ENCODE measurements around the gene C16orf78.

The C16orf78 gene

GRCh38 chr16:49369651-49370611 is 3.7 kb upstream of the C16orf78 start:
- H3K27me3 ChIP-seq (ENCODE audit: insufficient read depth, low read length) = no peaks in the 10 kb centered on the region
- H3K36me3 ChIP-seq (ENCODE audit: insufficient read depth, low read depth, low read length) = no peaks in the 10 kb centered on the region
- no peak overlapping the region for H3K4me3 ChIP-seq (ENCODE audit: low read length)
- no peak overlapping the region for H3K9ac ChIP-seq (ENCODE audit: low read depth, low read length)
- H3K27ac ChIP-seq (ENCODE audit: low read length) = no peak overlapping the region
- peaks cover 21% of the 10 kb centered on the region for H3K4me1 ChIP-seq (ENCODE audit: insufficient read depth, low read length)
- no peaks in the 10 kb centered on the region for H3K9me3 ChIP-seq (ENCODE audit: insufficient read depth, low read depth, low read length)

GRCh38 chr16:49376206-49376605 is 2.6 kb downstream of the C16orf78 start:
- Histone ChIP-seq H3K4me1 (ENCODE audit: insufficient read depth, low read length) (no peaks in the 10 kb centered on the region; the same call in 1 of the 2 replicates), H3K9ac (ENCODE audit: low read depth, low read length) (no peak overlapping the region), H3K27ac (ENCODE audit: low read length) (no peak overlapping the region), H3K9me3 (ENCODE audit: insufficient read depth, low read depth, low read length) (no peaks in the 10 kb centered on the region), H3K4me3 (ENCODE audit: low read length) (no peak overlapping the region), H3K27me3 (ENCODE audit: insufficient read depth, low read length) (peaks cover 7% of the 10 kb centered on the region; the same call in 1 of the 2 replicates), H3K36me3 (ENCODE audit: insufficient read depth, low read depth, low read length) (no peaks in the 10 kb centered on the region)

GRCh38 chr16:49377196-49377755 is 3.7 kb downstream of the C16orf78 start:
- Histone ChIP-seq H3K4me1 (ENCODE audit: insufficient read depth, low read length) (no peaks in the 10 kb centered on the region; the same call in 1 of the 2 replicates), H3K36me3 (ENCODE audit: insufficient read depth, low read depth, low read length) (no peaks in the 10 kb centered on the region), H3K4me3 (ENCODE audit: low read length) (no peak overlapping the region), H3K27ac (ENCODE audit: low read length) (no peak overlapping the region), H3K9me3 (ENCODE audit: insufficient read depth, low read depth, low read length) (no peaks in the 10 kb centered on the region), H3K9ac (ENCODE audit: low read depth, low read length) (no peak overlapping the region), H3K27me3 (ENCODE audit: insufficient read depth, low read length) (peaks cover 7% of the 10 kb centered on the region; the same call in 1 of the 2 replicates)

GRCh38 chr16:49378238-49378637 is 4.6 kb downstream of the C16orf78 start:
- Histone ChIP-seq H3K4me3 (ENCODE audit: low read length) (no peak overlapping the region), H3K9me3 (ENCODE audit: insufficient read depth, low read depth, low read length) (no peaks in the 10 kb centered on the region), H3K36me3 (ENCODE audit: insufficient read depth, low read depth, low read length) (no peaks in the 10 kb centered on the region), H3K27me3 (ENCODE audit: insufficient read depth, low read length) (peaks cover 7% of the 10 kb centered on the region; the same call in 1 of the 2 replicates), H3K27ac (ENCODE audit: low read length) (no peak overlapping the region), H3K4me1 (ENCODE audit: insufficient read depth, low read length) (no peaks in the 10 kb centered on the region; the same call in 1 of the 2 replicates), H3K9ac (ENCODE audit: low read depth, low read length) (no peak overlapping the region)

DNA sequence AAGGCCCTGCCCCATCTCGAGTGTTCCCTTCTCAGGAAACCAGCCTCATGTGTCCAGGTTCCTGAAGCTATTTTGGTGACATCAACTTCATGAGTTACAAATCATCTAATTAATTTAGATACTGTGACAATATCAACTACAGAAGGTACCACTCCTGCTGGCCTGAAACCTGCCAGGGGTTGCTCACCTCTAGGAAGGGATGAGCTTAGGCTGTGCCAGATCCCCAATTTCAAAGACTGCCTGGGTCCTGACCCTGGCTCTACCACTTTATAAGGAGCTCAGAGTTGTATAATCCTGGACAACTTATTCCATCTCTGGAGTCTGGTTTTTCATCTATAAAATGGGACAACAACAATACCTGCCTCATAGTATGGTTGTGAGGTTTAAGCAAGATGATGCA is 5.2 kb downstream of the C16orf78 start:
- no peak overlapping the region for H3K27ac ChIP-seq (ENCODE audit: low read length)
- no peak overlapping the region for H3K9ac ChIP-seq (ENCODE audit: low read depth, low read length)
- H3K4me3 ChIP-seq (ENCODE audit: low read length) = no peak overlapping the region
- no peaks in the 10 kb centered on the region for H3K9me3 ChIP-seq (ENCODE audit: insufficient read depth, low read depth, low read length)
- no peaks in the 10 kb centered on the region for H3K36me3 ChIP-seq (ENCODE audit: insufficient read depth, low read depth, low read length)
- peaks cover 7% of the 10 kb centered on the region; the same call in 1 of the 2 replicates for H3K27me3 ChIP-seq (ENCODE audit: insufficient read depth, low read length)
- no peaks in the 10 kb centered on the region; the same call in 1 of the 2 replicates for H3K4me1 ChIP-seq (ENCODE audit: insufficient read depth, low read length)

GRCh38 chr16:49382916-49383315 is 9.3 kb downstream of the C16orf78 start:
- Histone ChIP-seq H3K36me3 (ENCODE audit: insufficient read depth, low read depth, low read length) (no peaks in the 10 kb centered on the region), H3K4me3 (ENCODE audit: low read length) (no peak overlapping the region), H3K9me3 (ENCODE audit: insufficient read depth, low read depth, low read length) (no peaks in the 10 kb centered on the region), H3K27ac (ENCODE audit: low read length) (no peak overlapping the region), H3K4me1 (ENCODE audit: insufficient read depth, low read length) (no peaks in the 10 kb centered on the region), H3K27me3 (ENCODE audit: insufficient read depth, low read length) (peaks cover 1% of the 10 kb centered on the region; the same call in 1 of the 2 replicates), H3K9ac (ENCODE audit: low read depth, low read length) (no peak overlapping the region)

DNA sequence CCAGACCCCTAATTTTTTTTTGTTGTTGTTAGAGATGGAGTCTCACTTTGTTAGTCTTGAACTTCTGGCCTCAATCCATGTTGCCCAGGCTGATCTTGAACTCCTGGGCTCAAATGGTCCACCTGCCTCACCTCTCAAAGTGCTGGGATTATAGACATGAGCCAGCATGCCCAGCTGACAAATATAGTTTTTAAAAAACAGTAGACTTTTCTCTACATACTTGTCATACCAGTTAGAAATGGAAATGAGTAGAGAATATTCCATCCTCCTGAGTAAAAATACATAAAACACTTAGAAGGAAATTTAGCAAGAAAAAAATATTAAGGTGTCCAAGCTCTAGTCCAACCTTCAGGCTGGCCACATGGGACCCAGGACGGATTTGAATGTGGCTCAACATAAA is 21.4 kb downstream of the C16orf78 start:
- Histone ChIP-seq H3K27ac (ENCODE audit: low read length) (no peak overlapping the region), H3K27me3 (ENCODE audit: insufficient read depth, low read length) (no peaks in the 10 kb centered on the region), H3K9me3 (ENCODE audit: insufficient read depth, low read depth, low read length) (no peaks in the 10 kb centered on the region), H3K9ac (ENCODE audit: low read depth, low read length) (no peak overlapping the region), H3K4me3 (ENCODE audit: low read length) (no peak overlapping the region), H3K36me3 (ENCODE audit: insufficient read depth, low read depth, low read length) (no peaks in the 10 kb centered on the region), H3K4me1 (ENCODE audit: insufficient read depth, low read length) (no peaks in the 10 kb centered on the region)

GRCh38 chr16:49396206-49396720 is 22.7 kb downstream of the C16orf78 start:
- Histone ChIP-seq H3K27ac (ENCODE audit: low read length) (no peak overlapping the region), H3K9ac (ENCODE audit: low read depth, low read length) (no peak overlapping the region), H3K4me1 (ENCODE audit: insufficient read depth, low read length) (no peaks in the 10 kb centered on the region), H3K27me3 (ENCODE audit: insufficient read depth, low read length) (no peaks in the 10 kb centered on the region), H3K9me3 (ENCODE audit: insufficient read depth, low read depth, low read length) (no peaks in the 10 kb centered on the region), H3K36me3 (ENCODE audit: insufficient read depth, low read depth, low read length) (no peaks in the 10 kb centered on the region), H3K4me3 (ENCODE audit: low read length) (no peak overlapping the region)

GRCh38 chr16:49398761-49399160 is 25.2 kb downstream of the C16orf78 start:
- no peak overlapping the region for H3K27ac ChIP-seq (ENCODE audit: low read length)
- no peak overlapping the region for H3K9ac ChIP-seq (ENCODE audit: low read depth, low read length)
- no peaks in the 10 kb centered on the region for H3K4me1 ChIP-seq (ENCODE audit: insufficient read depth, low read length)
- H3K36me3 ChIP-seq (ENCODE audit: insufficient read depth, low read depth, low read length) = no peaks in the 10 kb centered on the region
- H3K4me3 ChIP-seq (ENCODE audit: low read length) = no peak overlapping the region
- H3K27me3 ChIP-seq (ENCODE audit: insufficient read depth, low read length) = no peaks in the 10 kb centered on the region
- H3K9me3 ChIP-seq (ENCODE audit: insufficient read depth, low read depth, low read length) = no peaks in the 10 kb centered on the region

DNA sequence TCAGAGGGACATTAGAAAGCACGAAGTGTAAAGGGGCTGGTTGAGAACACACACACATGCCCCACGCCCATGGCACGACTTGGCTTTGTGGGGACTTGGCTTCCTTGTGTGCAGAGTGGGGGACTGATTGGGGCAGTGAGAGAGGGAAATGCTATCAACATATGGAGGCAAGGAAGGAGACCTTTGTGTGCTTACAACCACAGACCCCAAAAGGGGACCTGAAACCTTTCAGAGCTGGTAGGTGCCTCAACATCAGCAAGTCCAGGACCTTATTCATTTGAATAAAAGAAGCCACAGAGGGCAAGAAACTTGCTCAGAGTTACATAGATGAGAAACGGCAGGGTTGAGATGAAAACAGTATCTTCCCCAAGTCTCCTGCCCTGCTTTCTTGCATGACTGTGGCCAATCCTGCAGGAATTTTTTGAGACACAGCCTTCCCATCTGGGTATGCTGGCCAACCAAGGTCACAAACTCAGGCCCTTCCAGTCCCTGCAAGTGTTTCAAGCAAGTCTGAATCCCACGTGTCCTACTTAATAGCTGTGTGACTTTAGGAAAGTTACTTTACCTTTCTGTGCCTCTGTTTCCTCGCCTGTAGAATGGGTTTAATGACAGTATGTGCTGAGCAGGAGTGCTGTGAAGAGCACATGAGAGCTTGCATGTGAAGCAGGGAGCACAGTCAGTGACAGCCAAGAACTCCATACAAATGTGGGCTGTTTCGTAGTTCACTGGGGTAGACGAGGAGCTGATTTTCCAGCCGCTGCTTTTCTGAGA is 26.2 kb downstream of the C16orf78 start:
- no peaks in the 10 kb centered on the region for H3K4me1 ChIP-seq (ENCODE audit: insufficient read depth, low read length)
- H3K9ac ChIP-seq (ENCODE audit: low read depth, low read length) = no peak overlapping the region
- no peak overlapping the region for H3K4me3 ChIP-seq (ENCODE audit: low read length)
- H3K9me3 ChIP-seq (ENCODE audit: insufficient read depth, low read depth, low read length) = no peaks in the 10 kb centered on the region
- no peaks in the 10 kb centered on the region for H3K27me3 ChIP-seq (ENCODE audit: insufficient read depth, low read length)
- H3K27ac ChIP-seq (ENCODE audit: low read length) = no peak overlapping the region
- H3K36me3 ChIP-seq (ENCODE audit: insufficient read depth, low read depth, low read length) = no peaks in the 10 kb centered on the region

GRCh38 chr16:49400611-49401010 is 27.0 kb downstream of the C16orf78 start:
- no peak overlapping the region for H3K9ac ChIP-seq (ENCODE audit: low read depth, low read length)
- no peaks in the 10 kb centered on the region for H3K27me3 ChIP-seq (ENCODE audit: insufficient read depth, low read length)

More at GRCh38 chr16:49400611-49401010, 27.0 kb downstream of the C16orf78 start:
- Histone ChIP-seq H3K27ac (ENCODE audit: low read length) (no peak overlapping the region), H3K4me1 (ENCODE audit: insufficient read depth, low read length) (no peaks in the 10 kb centered on the region), H3K36me3 (ENCODE audit: insufficient read depth, low read depth, low read length) (no peaks in the 10 kb centered on the region), H3K4me3 (ENCODE audit: low read length) (no peak overlapping the region), H3K9me3 (ENCODE audit: insufficient read depth, low read depth, low read length) (no peaks in the 10 kb centered on the region)
